Mucosa of descending colon (tissue), 3 donors: ENCODE measurements around the gene AK8. TPM values are rescaled to one million over a fixed set of nuclear protein-coding genes. Genes with fewer than 3 reads are reported as not detected.

ENCODE experiments used
- ATAC-seq: fragments of 200-7000 bp; cut with Tn5 transposase; one replicate; pipeline ENCODE4 v1.9.1; 2020; ENCODE audit warnings: mild to moderate bottlenecking, moderate library complexity
- DNase-seq, 3 donors: peaks; one replicate each; pipeline ENCODE4 v3.0.0-alpha.2; 2020
- H3K36me3 ChIP-seq: fragments of 200-600 bp; one replicate; pipeline ENCODE4 v1.8.0; 2021; ENCODE audit warnings: low read depth, mild to moderate bottlenecking
- H3K4me1 ChIP-seq: fragments of 200-600 bp; one replicate; pipeline ENCODE4 v1.8.0; 2021; ENCODE audit warnings: low read depth, mild to moderate bottlenecking
- H3K4me3 ChIP-seq: fragments of 200-600 bp; one replicate; pipeline ENCODE4 v1.8.0; 2021; ENCODE audit warnings: mild to moderate bottlenecking
- H3K9me3 ChIP-seq: fragments of 200-600 bp; one replicate; pipeline ENCODE4 v1.8.0; 2021; ENCODE audit warnings: mild to moderate bottlenecking
- CTCF ChIP-seq: fragments of 200-600 bp; IDR thresholded peaks from one replicate; pipeline ENCODE4 v1.8.0; 2022; ENCODE audit warnings: antibody characterized with exemption, mild to moderate bottlenecking
- intact Hi-C, 2 donors: fragments of 100-400 bp; cut with DNase I in 1 of 2; cut with micrococcal nuclease in 1 of 2; formaldehyde crosslinking; loops; one replicate each; pipeline versions ENCODE4 v1.11.0 to v1.11.1; 2022; cut with DNase I, micrococcal nuclease
- total RNA-seq, 3 donors: library from RNA; stranded (reverse); fragmentation: NEBNext Ultra II Directional in 2 of 3; extraction: Animal tissue kit (Norgen Biotek cat#: 25700) in 2 of 3; gene quantifications; one replicate each; pipeline versions ENCODE4 v1.2.1 to v1.2.4, GENCODE V29; 2021 to 2023
- donor health status: DM: no; HTN: no; CAD: no; lungs with moderate emphysema.
- donor health status: DM: no; HTN: no; CAD: no.
- donor health status: DM: no; HTN: yes; CAD: no.

AK8 gene
- total RNA-seq, 3 donors from 2014 or later, result 0.96 to 2.0 TPM; not detected in 1

GRCh38 chr9:132827366-132827765, 50.7 kb downstream of the AK8 start:
- DNase-seq (no peak), ATAC-seq (no peak)
- intact Hi-C loops, result no loop called here

DNA sequence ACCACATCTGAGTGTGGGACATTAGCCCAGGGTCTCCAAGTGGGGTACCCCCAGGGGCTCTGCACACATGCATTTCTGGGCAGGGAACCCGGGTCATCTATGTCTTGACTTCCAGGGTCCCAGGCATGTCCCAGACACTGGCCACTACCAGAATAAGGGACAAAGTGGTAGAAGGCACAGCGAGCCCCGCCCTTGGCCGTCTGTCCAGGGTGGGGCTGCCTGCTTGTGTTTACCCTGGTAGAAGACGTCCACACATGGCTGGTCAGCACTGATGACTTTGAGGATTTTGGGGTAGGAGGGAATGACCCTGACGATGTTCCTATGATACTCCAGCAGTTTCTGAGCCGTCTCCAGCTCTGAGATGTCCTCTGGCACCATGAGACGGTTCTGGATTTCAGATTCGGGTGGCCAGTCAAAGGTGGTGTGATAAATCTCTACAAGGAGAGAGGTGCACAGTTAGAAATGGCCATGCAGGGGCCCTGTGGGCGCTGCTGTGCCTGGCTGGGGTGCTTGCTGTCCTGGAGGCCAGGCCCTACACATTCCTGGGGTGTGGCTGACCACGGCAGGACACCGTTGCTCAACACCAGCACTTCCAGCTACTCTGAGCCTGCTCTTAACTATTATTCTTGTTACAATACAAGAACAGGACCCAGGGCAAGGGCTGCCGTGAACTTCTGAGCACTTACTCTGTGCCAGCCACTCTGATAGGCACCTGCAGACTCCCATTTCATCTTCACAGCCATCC, 51.3 kb downstream of the AK8 start:
- no peaks in the 10 kb centered on the region for H3K36me3 ChIP-seq
- ATAC-seq (no peak), DNase-seq (no peak)
- no peak overlapping the region for H3K4me3 ChIP-seq
- H3K9me3 ChIP-seq, result no peaks in the 10 kb centered on the region
- intact Hi-C loops, result no loop called here
- no peaks in the 10 kb centered on the region for H3K4me1 ChIP-seq
- TF ChIP-seq CTCF, result no peak

More at GRCh38 chr9:132827366-132827765, 50.7 kb downstream of the AK8 start:
- no peaks in the 10 kb centered on the region for H3K36me3 ChIP-seq
- no peaks in the 10 kb centered on the region for H3K9me3 ChIP-seq
- no peak for TF ChIP-seq CTCF
- H3K4me1 ChIP-seq, result no peaks in the 10 kb centered on the region
- no peak overlapping the region for H3K4me3 ChIP-seq

DNA sequence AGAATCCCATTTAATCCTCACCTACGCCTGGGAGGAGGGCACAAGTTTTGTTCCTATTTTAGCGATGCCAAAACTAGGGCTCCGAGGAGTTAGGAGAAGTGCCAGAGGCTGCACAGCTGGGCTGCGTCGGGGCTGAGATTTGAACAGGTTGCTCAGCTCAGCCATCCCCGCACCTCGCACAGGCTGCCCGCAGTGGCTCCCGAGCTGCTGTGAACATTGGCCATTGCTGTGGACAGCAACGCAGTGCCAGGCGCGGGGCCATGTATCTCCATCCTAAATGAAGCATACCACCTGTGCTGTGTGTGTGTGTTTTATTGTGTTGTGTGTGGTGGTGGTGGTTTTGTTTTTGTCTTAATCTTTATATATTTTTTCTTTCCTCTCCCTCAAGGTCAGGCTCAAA, 52.0 kb downstream of the AK8 start:
- H3K9me3 ChIP-seq, result no peaks in the 10 kb centered on the region
- no peaks in the 10 kb centered on the region for H3K36me3 ChIP-seq
- intact Hi-C loops, result no loop called here
- ATAC-seq (no peak), DNase-seq (no peak)
- TF ChIP-seq CTCF, result no peak
- no peaks in the 10 kb centered on the region for H3K4me1 ChIP-seq
- H3K4me3 ChIP-seq, result no peak overlapping the region

DNA sequence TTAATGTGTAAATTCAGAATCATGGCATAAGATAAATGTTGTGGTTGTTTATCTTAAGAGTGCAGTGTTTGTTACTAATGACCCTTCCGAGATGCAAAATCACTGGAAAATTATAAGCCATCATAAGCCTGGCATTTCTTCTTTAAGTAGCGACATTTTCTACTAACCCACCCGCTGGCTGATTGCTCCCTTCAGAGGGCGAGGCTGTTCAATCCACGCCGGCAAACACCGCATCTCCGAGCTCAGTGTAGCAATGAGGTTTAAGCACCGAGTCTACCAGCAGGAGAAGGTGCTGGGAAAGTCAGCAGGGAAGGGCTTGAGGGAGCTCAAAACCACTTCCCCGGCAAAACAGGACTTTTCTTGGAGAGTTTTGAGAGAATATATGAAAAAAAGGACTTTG, 52.7 kb downstream of the AK8 start:
- intact Hi-C loops, result no loop called here
- no peaks in the 10 kb centered on the region for H3K4me1 ChIP-seq
- no peak for TF ChIP-seq CTCF
- H3K36me3 ChIP-seq, result no peaks in the 10 kb centered on the region
- no peak for ATAC-seq
- H3K9me3 ChIP-seq, result no peaks in the 10 kb centered on the region
- DNase-seq, result no peak
- no peak overlapping the region for H3K4me3 ChIP-seq

DNA sequence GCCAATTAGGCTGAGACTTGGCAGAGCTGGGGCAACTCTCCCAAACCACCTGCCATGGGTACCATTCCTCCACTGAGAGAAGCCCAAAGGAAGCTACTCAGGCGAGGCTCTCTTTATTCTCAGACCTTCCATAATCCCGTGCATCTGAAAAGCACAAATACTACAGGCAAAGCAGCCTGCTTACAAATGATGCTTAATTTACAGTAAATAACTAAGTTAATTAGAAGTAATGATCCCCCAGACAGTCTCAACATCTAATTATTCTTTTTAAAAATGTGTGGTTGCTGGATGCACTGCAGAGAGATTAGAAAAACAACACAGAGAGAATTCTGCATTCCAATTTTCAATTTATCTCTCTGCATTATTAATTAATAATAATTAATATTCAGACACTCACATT, 53.1 kb downstream of the AK8 start:
- TF ChIP-seq CTCF, result no peak
- ATAC-seq (no peak), DNase-seq (no peak)
- H3K4me3 ChIP-seq, result no peak overlapping the region
- H3K9me3 ChIP-seq, result no peaks in the 10 kb centered on the region
- H3K4me1 ChIP-seq, result no peaks in the 10 kb centered on the region
- H3K36me3 ChIP-seq, result no peaks in the 10 kb centered on the region
- intact Hi-C loops, result no loop called here
